Measurements from ENCODE around the gene GPD1.

- no peak for TF ChIP-seq CTCF (IDR thresholded peaks at IDR 0.05; ENCODE audit: low read depth, low read length)
- no peak for TF ChIP-seq EZH2phosphoT487 (IDR thresholded peaks at IDR 0.05; ENCODE audit: low read depth)
Observed at GRCh38 chr12:50120521-50120920, 16.7 kb downstream of the GPD1 start.

All from OCI-LY3 (cell line).